Fibroblast of the aortic adventitia (primary cell): ENCODE data around the gene TNPO3. TPM values are rescaled to one million over a fixed set of nuclear protein-coding genes. Genes with fewer than 3 reads are reported as not detected.
A peak's percentile ranks its signal among the peaks of the same experiment; 100 is the strongest.

ENCODE experiments used
- DNase-seq: peaks from one replicate; pipeline ENCODE4 v3.0.0-alpha.2; 2010; ENCODE audit warnings: low read depth
- H3K4me3 ChIP-seq: 2 replicates; pipeline ENCODE4 v1.5.1; 2011; ENCODE audit warnings: low read depth, mild to moderate bottlenecking, control low read depth, low read length, moderate library complexity
- total RNA-seq: library from RNA; depleted of rRNA; stranded (reverse); fragments of >200 nt; gene quantifications from 2 replicates; pipeline ENCODE4 v1.2.3, GENCODE V29; 2012; ENCODE audit warnings: low replicate concordance
- TF ChIP-seq, protein P1 (sequence below): IDR thresholded peaks from 2 replicates; pipeline ENCODE4 v1.5.1; 2011; ENCODE audit warnings: mild to moderate bottlenecking, low read length, control low read depth, inconsistent platforms; ENCODE audit not compliant: insufficient read depth

Gene TNPO3
- total RNA-seq, 1 donor: 63.3 TPM

DNA sequence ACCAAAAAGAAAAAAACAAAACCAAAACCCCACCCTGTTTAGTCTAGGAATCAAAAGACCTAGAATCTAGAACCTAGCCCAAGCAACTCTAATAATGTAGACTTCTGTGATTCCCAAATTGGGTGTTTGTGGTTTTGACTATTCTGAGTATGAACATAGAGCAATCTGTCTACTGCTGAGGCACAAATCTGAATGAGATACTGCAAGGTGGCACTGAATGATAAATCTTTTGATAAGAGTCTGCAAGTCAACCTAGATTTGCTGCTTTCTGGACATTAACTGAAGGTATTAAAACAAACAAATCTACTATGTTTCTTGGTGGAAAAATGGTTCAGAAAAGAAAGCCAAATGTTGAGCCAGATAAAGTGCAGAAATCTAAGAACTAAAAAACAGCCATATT is 66.5 kb downstream of the TNPO3 start:
- DNase-seq: no peak
- TF ChIP-seq, protein P1, sequence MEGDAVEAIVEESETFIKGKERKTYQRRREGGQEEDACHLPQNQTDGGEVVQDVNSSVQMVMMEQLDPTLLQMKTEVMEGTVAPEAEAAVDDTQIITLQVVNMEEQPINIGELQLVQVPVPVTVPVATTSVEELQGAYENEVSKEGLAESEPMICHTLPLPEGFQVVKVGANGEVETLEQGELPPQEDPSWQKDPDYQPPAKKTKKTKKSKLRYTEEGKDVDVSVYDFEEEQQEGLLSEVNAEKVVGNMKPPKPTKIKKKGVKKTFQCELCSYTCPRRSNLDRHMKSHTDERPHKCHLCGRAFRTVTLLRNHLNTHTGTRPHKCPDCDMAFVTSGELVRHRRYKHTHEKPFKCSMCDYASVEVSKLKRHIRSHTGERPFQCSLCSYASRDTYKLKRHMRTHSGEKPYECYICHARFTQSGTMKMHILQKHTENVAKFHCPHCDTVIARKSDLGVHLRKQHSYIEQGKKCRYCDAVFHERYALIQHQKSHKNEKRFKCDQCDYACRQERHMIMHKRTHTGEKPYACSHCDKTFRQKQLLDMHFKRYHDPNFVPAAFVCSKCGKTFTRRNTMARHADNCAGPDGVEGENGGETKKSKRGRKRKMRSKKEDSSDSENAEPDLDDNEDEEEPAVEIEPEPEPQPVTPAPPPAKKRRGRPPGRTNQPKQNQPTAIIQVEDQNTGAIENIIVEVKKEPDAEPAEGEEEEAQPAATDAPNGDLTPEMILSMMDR: no peak
- H3K4me3 ChIP-seq: no peak overlapping the region

DNA sequence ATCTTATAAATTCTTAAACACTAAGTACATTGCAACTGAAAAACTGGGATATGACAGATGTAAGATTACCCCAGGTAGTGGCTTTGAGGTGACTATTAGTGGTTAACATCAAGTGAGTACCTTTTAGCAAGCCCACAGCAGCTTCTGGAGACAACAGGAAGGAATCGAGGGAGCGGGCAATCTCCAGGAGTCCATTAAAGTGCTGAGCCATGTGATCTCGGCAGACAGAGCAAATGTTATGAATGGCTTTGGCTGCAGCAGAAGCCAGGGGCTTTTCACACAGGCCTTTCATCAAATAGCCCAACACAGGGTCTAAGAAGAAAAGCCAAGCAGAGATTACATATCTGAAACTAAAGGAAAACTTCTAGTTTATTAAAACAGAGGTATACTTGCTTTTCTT is 68.3 kb downstream of the TNPO3 start:
- no peak for DNase-seq
- TF ChIP-seq, protein P1: no peak
- no peak overlapping the region for H3K4me3 ChIP-seq

DNA sequence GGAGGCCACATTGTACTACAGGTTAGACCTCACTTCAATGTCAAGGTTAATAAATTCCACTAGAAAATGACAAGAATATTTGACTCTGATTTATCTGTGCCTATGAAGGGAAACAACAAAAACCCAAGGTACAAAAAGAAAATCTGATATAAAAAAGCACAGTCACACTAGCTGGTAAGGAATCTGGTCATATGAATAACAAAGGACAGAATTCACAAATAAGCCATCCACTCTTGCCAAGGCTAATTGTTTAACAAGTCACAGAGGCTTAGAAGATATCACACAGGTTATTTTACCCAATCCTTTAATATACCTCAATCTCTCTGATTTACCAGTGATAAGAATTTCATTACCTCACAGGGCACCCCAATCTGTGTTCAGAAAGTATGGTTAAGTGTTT is 69.3 kb downstream of the TNPO3 start:
- no peak overlapping the region for H3K4me3 ChIP-seq
- TF ChIP-seq, protein P1: no peak
- no peak for DNase-seq

DNA sequence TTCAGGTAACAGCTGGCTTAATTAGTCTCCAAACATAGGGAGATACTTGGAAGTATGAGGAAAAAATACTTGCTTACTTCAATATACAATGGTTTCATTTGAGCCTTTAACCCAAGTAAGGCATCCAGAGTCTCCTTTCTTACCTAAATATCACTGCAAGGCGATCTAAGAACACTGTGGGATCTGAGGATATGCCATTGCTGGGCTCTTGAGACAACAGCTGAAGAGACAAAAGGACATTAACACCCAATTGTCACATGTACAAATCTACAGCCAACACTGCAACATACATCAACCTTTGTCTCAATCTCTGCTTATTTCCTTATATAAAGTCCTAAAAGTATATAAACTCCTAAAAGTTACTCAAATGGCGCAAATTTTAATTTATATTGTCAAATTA is 72.8 kb downstream of the TNPO3 start:
- no peak overlapping the region for H3K4me3 ChIP-seq
- TF ChIP-seq, protein P1: no peak
- no peak for DNase-seq

DNA sequence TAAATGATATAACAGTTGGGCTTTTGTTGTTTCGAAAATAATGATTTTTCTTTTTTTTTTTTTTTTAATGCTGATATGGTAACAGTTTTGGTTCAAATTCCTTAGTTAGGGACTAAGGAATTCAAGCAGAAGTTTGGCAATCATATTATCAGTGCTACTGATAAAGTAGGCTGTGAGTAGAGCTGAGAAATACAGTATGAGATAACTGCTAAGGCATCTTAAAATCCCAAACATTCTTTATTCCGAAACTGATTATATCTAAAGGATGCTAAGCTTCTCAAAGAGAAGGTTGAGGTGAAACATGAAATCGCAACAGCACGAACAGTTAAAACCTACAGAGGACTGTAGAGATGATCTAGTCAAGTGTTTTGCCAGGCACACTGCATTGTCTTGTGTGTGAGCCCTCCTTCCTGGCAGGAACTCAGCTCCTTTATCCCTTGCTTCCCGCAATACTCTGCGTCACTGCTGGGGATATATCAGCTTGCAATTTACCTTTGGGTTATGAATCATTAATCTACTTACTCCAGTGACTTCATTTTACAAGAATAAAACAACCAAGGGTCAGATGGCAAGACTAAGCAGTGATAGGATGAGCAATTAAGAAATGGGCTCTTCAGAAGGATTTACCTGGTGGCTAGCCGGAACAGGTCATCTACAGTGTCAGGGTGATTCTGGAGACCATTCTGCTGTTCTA is 80.5 kb downstream of the TNPO3 start:
- peak; percentile 76 for DNase-seq
- TF ChIP-seq, protein P1: no peak
- no peak overlapping the region for H3K4me3 ChIP-seq

DNA sequence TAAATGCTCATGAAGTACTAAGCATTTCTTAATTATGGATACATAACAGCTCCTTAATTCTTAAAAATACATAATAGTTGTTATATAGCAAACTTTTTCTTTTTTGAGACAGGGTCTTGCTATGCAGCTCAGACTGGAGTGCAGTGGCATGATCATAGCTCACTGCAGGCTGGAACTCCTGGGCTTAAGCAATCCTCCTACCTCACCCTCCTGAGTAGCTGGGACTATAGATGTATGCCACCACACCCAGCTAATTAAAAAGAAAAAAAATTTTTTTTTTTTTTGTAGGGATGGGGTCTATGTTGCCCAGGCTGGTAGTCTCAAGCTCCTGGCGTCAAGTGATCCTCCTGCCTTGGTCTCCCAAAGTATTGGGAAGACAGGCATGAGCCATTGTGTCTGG is 86.3 kb downstream of the TNPO3 start:
- TF ChIP-seq, protein P1: no peak
- DNase-seq: no peak
- no peak overlapping the region for H3K4me3 ChIP-seq

DNA sequence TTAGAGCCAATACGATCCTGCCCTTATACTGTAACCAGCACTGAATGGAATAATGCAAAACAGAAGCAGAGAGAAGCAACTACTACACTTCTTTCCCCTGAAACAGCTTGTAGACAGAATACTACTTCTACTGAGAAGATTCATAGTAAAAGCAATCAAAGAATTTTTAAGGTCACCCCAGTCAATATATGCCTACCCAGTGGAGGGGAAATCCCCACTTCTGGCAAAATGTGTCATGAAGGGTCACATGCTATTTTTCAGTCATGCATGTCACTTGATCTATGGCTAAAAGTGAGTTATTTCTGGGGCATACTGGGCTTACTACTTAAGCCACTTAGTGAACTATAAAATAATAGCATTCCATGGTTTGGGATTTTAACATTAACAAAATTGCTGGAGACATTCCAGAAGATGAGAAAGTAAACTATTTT is 91.6 kb downstream of the TNPO3 start:
- H3K4me3 ChIP-seq: no peak overlapping the region
- TF ChIP-seq, protein P1: no peak
- no peak for DNase-seq
